Liver (tissue), 9 donors: ENCODE data around the gene EDN1. TPM values are rescaled to one million over a fixed set of nuclear protein-coding genes. Genes with fewer than 3 reads are reported as not detected.

Source experiments
- DNase-seq: peaks from one replicate; pipeline ENCODE4 v3.0.0-alpha.2; 2017; ENCODE audit warnings: low spot score
- H3K27ac ChIP-seq, 2 donors: one replicate each; pipeline ENCODE4 v1.7.0; 2013; ENCODE audit warnings: inconsistent platforms in 2 of 2, low read length in 2 of 2, control low read depth in 1 of 2, low read depth in 1 of 2, mild to moderate bottlenecking in 1 of 2
- H3K27me3 ChIP-seq, 4 donors: one replicate each; pipeline versions ENCODE4 v1.6.1 to v1.7.0; 2013; ENCODE audit warnings: low read length in 3 of 4, inconsistent platforms in 1 of 4, mild to moderate bottlenecking in 1 of 4, moderate library complexity in 1 of 4; ENCODE audit not compliant: control insufficient read depth in 4 of 4, insufficient read depth in 4 of 4
- H3K36me3 ChIP-seq, 4 donors: one replicate each; pipeline versions ENCODE4 v1.6.1 to v1.7.0; 2013; ENCODE audit warnings: low read length in 3 of 4, mild to moderate bottlenecking in 3 of 4, low read depth in 1 of 4, moderate library complexity in 1 of 4; ENCODE audit not compliant: control insufficient read depth in 4 of 4, insufficient read depth in 3 of 4
- H3K4me1 ChIP-seq, 4 donors: one replicate each; pipeline versions ENCODE4 v1.6.1 to v1.7.0; 2013; ENCODE audit warnings: low read length in 3 of 4, mild to moderate bottlenecking in 3 of 4, moderate library complexity in 1 of 4; ENCODE audit not compliant: control insufficient read depth in 4 of 4, insufficient read depth in 4 of 4
- H3K4me3 ChIP-seq, 3 donors: one replicate each; pipeline versions ENCODE4 v1.6.1 to v1.7.0; 2013; ENCODE audit warnings: low read length in 3 of 3, control low read depth in 1 of 3, low read depth in 1 of 3, mild to moderate bottlenecking in 1 of 3
- H3K9ac ChIP-seq, 2 donors: one replicate each; pipeline ENCODE4 v1.7.0; 2013; ENCODE audit warnings: low read length in 2 of 2, mild to moderate bottlenecking in 2 of 2, moderate library complexity in 2 of 2, control low read depth in 1 of 2, low read depth in 1 of 2
- H3K9me3 ChIP-seq, 4 donors: one replicate each; pipeline versions ENCODE4 v1.6.1 to v1.7.0; 2013; ENCODE audit warnings: low read length in 3 of 4; ENCODE audit not compliant: control insufficient read depth in 4 of 4
- EGR1 ChIP-seq, 2 donors: IDR thresholded peaks; 2 replicates each; pipeline ENCODE4 v1.6.1; 2016 to 2018; ENCODE audit warnings: antibody characterized with exemption in 2 of 2, low read depth in 2 of 2
- FOXA2 ChIP-seq: IDR thresholded peaks from 2 replicates; pipeline ENCODE4 v1.6.1; 2016; ENCODE audit warnings: antibody characterized with exemption
- GABPA ChIP-seq, 2 donors: IDR thresholded peaks in 1 of 2; conservative IDR thresholded peaks in 1 of 2; 2 replicates each; pipeline ENCODE4 v1.6.1; 2016; ENCODE audit warnings: antibody characterized with exemption in 2 of 2, mild to moderate bottlenecking in 1 of 2, moderate library complexity in 1 of 2
- HNF4A ChIP-seq, 2 donors: conservative IDR thresholded peaks; 2 replicates each; pipeline ENCODE4 v1.6.1; 2016; ENCODE audit warnings: antibody characterized with exemption in 2 of 2, mild to moderate bottlenecking in 2 of 2
- MAX ChIP-seq: IDR thresholded peaks from 2 replicates; pipeline ENCODE4 v1.6.1; 2016; ENCODE audit warnings: antibody characterized with exemption
- NR2F2 ChIP-seq: IDR thresholded peaks from 2 replicates; pipeline ENCODE4 v1.6.1; 2016; ENCODE audit warnings: antibody characterized with exemption
- RAD21 ChIP-seq, 2 donors: IDR thresholded peaks; 2 replicates each; pipeline ENCODE4 v1.6.1; 2016; ENCODE audit warnings: antibody characterized with exemption in 2 of 2, mild to moderate bottlenecking in 2 of 2
- REST ChIP-seq: IDR thresholded peaks from 2 replicates; pipeline ENCODE4 v1.6.1; 2016; ENCODE audit warnings: antibody characterized with exemption, mild to moderate bottlenecking
- YY1 ChIP-seq: IDR thresholded peaks from 2 replicates; pipeline ENCODE4 v1.6.1; 2016; ENCODE audit warnings: antibody characterized with exemption, mild to moderate bottlenecking
- WGBS: extraction: QIAGEN DNeasy Blood & Tissue Kit; methylation state at CpG from one replicate; pipeline ENCODE4 v1.1.7; 2013; 5-methylcytosine and 5-hydroxymethylcytosine counted together
- polyA plus RNA-seq, 2 donors: library from polyadenylated mRNA; stranded (reverse) in 1 of 2; unstranded in 1 of 2; fragments of 200-250 nt in 1 of 2; fragments of >200 nt in 1 of 2; fragmentation: Nextera tagmentation in 1 of 2; extraction: Ambion mirVana in 1 of 2; gene quantifications; one replicate each; pipeline versions ENCODE4 v1.2.1 to v1.2.3, GENCODE V29; 2013 to 2015
- total RNA-seq, 2 donors: library from RNA; depleted of rRNA; stranded (reverse); fragments of >200 nt; gene quantifications; one replicate each; pipeline ENCODE4 v1.2.3, GENCODE V29; 2014
- TF ChIP-seq, protein P1 (sequence below): fragments of 150-350 bp; IDR thresholded peaks from 2 replicates; pipeline ENCODE4 v1.5.1; 2017; ENCODE audit warnings: improper control_type of control experiment, low read depth, low read length; ENCODE audit not compliant: missing input control
- donor health status: healthy.
- donor health status: healthy.
- donor health status: healthy.
- donor health status: healthy.
- donor health status: healthy.

The EDN1 gene
- total and polyA plus RNA-seq, 4 donors = 0.70 to 1.2 (median 1.0) TPM

DNA sequence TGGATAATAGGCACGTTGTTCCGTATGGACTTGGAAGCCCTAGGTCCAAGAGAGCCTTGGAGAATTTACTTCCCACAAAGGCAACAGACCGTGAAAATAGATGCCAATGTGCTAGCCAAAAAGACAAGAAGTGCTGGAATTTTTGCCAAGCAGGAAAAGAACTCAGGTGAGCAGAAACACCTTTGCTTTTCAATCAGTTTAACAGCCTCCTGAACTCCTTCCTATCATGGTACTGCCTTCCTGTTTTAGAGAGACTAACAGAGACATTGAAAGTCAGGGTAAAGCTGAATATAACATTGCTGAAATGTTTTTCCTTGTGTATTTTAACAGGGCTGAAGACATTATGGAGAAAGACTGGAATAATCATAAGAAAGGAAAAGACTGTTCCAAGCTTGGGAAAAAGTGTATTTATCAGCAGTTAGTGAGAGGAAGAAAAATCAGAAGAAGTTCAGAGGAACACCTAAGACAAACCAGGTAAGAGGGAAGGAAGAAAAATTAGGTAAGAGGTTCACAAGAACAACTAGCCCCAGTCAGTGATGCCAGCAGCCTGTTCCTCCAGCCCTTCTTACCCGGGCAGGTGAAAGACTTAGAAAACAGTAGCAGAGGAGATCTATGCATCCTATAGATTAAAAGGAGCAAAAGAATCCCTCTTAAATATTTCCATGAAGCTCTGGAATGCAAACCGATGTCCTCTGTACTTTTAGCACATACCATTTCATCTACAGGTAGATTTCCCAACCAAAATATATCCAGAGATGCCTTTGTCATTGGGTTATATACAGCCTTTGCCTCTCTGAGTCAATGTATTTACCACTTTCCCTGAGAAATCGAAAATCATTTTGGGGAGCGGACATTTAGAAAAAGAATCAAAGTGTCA, 4.0 kb downstream of the EDN1 start:
- Histone ChIP-seq H3K27me3 (no peaks in the 10 kb centered on the region), H3K9ac (no peak overlapping the region), H3K9me3 (no peaks in the 10 kb centered on the region), H3K4me1 (peaks cover 0 to 25% (median 12%) of the 10 kb centered on the region in 4 donors), H3K27ac (no peak overlapping the region), H3K4me3 (no peak overlapping the region), H3K36me3 (no peaks in the 10 kb centered on the region)
- TF ChIP-seq FOXA2 (no peak), GABPA (IDR thresholded peaks at IDR 0.05 in 1 of 2, conservative IDR thresholded peaks at IDR 0.05 in 1 of 2) (no peak), YY1 (no peak)
- TF ChIP-seq, protein P1, sequence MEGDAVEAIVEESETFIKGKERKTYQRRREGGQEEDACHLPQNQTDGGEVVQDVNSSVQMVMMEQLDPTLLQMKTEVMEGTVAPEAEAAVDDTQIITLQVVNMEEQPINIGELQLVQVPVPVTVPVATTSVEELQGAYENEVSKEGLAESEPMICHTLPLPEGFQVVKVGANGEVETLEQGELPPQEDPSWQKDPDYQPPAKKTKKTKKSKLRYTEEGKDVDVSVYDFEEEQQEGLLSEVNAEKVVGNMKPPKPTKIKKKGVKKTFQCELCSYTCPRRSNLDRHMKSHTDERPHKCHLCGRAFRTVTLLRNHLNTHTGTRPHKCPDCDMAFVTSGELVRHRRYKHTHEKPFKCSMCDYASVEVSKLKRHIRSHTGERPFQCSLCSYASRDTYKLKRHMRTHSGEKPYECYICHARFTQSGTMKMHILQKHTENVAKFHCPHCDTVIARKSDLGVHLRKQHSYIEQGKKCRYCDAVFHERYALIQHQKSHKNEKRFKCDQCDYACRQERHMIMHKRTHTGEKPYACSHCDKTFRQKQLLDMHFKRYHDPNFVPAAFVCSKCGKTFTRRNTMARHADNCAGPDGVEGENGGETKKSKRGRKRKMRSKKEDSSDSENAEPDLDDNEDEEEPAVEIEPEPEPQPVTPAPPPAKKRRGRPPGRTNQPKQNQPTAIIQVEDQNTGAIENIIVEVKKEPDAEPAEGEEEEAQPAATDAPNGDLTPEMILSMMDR = no peak
- no peak for DNase-seq
- 91% methylated on average over 7 of the region's 7 CpGs for WGBS

DNA sequence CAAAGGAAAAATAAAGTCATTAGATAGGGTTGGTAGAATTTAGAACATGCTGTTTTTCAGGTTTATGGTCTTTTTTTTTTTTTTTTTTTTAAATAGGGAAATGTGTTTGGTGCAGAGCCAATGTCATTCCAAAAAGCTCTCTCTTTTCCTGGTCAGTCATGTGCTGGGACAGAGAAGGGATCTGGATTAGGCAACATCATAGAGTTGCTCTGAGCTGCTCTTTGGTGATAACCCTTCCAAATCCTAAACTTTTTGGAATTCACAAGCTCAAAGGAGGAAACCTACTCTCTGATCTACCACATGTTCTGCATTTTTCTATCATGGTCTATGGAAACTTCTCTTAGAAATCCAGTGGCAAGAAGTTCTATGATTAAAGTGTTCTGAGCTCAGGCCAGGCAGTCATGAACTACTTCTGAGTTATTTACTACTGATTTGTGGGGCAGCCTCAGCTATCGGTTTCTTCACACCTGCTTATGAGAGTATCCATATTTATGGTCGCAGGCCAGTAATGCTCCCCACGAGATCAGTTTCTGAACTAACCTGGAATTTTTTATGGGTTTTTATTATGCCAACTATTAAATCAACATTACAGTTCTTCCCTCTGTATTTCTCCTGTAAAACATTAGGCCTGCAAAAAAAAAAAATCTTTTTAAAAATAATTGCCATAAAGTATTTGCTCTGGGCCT, 4.8 kb downstream of the EDN1 start:
- Histone ChIP-seq H3K9me3 (no peaks in the 10 kb centered on the region), H3K36me3 (no peaks in the 10 kb centered on the region), H3K4me1 (peaks cover 0 to 19% (median 9%) of the 10 kb centered on the region in 4 donors), H3K4me3 (no peak overlapping the region), H3K9ac (no peak overlapping the region), H3K27me3 (no peaks in the 10 kb centered on the region), H3K27ac (no peak overlapping the region)
- TF ChIP-seq EGR1 (IDR thresholded peaks at IDR 0.05; ENCODE audit: low read depth in 2 of 2) = no peak
- TF ChIP-seq MAX = no peak
- peak in 1 of 2 donors; percentile 19 for TF ChIP-seq RAD21 (IDR thresholded peaks at IDR 0.05)
- no peak for TF ChIP-seq NR2F2
- TF ChIP-seq HNF4A (conservative IDR thresholded peaks at IDR 0.05) = peak in 1 of 2 donors; percentile 6
- no peak for TF ChIP-seq REST
- no peak for DNase-seq
- WGBS = 92% methylated on average over 3 of the region's 3 CpGs
